ENCODE measurements around the gene KIAA1217. TPM values are rescaled to one million over a fixed set of nuclear protein-coding genes. Genes with fewer than 3 reads are reported as not detected.

The KIAA1217 gene
- total RNA-seq, 1 experiment from 2014 or later: 23.4 TPM

DNA sequence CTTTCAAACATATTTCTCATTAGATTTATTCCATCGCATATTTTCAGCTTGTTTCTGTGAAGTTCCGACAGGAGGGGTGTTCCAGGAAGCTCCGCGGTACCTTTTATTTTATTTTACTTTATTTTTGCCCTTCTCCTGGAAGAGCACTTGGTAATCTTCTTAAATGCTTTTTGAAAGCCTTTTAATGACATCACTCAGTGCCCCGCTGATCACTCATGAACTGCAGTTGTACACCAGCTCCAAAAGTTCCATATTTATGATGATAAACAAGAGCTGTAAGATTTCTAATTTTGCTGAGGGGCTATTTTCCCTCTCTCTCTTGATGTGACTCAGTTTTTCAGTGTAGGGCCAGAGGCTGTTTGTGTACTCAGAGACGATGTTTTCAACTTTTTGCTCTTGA, 144.4 kb downstream of the KIAA1217 start:
- no peak overlapping the region for H3K4me3 Mint-ChIP-seq
- peaks cover 57% of the 10 kb centered on the region for H3K4me1 Mint-ChIP-seq
- H3K27me3 Mint-ChIP-seq (ENCODE audit: low read depth): no peaks in the 10 kb centered on the region
- ChIA-PET CTCF (no interaction called here), POLR2A (no interaction called here)
- no peaks in the 10 kb centered on the region for H3K9me3 Mint-ChIP-seq
- DNase-seq (ENCODE audit: low spot score): no peak
- ATAC-seq: no peak
- no peak overlapping the region; the same call in 1 of the 2 replicates for H3K27ac Mint-ChIP-seq
- H3K36me3 Mint-ChIP-seq: no peaks in the 10 kb centered on the region
- TF ChIP-seq IRF2 (CRISPR knock-in tag; IDR thresholded peaks at IDR 0.05; ENCODE audit: borderline replicate concordance, low read depth) (no peak), JAZF1 (CRISPR knock-in tag; IDR thresholded peaks at IDR 0.05) (no peak), RELA (CRISPR knock-in tag; IDR thresholded peaks at IDR 0.05; ENCODE audit: borderline replicate concordance) (no peak), ZNF138 (CRISPR knock-in tag; conservative IDR thresholded peaks at IDR 0.05) (no peak)
- TF ChIP-seq, protein P1, sequence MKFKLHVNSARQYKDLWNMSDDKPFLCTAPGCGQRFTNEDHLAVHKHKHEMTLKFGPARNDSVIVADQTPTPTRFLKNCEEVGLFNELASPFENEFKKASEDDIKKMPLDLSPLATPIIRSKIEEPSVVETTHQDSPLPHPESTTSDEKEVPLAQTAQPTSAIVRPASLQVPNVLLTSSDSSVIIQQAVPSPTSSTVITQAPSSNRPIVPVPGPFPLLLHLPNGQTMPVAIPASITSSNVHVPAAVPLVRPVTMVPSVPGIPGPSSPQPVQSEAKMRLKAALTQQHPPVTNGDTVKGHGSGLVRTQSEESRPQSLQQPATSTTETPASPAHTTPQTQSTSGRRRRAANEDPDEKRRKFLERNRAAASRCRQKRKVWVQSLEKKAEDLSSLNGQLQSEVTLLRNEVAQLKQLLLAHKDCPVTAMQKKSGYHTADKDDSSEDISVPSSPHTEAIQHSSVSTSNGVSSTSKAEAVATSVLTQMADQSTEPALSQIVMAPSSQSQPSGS (CRISPR knock-in tag; IDR thresholded peaks at IDR 0.05; ENCODE audit: borderline replicate concordance, low read depth): no peak
- TF ChIP-seq, protein P2, sequence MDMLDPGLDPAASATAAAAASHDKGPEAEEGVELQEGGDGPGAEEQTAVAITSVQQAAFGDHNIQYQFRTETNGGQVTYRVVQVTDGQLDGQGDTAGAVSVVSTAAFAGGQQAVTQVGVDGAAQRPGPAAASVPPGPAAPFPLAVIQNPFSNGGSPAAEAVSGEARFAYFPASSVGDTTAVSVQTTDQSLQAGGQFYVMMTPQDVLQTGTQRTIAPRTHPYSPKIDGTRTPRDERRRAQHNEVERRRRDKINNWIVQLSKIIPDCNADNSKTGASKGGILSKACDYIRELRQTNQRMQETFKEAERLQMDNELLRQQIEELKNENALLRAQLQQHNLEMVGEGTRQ (CRISPR knock-in tag; IDR thresholded peaks at IDR 0.05): no peak
- TF ChIP-seq, protein P3, sequence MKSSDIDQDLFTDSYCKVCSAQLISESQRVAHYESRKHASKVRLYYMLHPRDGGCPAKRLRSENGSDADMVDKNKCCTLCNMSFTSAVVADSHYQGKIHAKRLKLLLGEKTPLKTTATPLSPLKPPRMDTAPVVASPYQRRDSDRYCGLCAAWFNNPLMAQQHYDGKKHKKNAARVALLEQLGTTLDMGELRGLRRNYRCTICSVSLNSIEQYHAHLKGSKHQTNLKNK (CRISPR knock-in tag; IDR thresholded peaks at IDR 0.05): no peak

DNA sequence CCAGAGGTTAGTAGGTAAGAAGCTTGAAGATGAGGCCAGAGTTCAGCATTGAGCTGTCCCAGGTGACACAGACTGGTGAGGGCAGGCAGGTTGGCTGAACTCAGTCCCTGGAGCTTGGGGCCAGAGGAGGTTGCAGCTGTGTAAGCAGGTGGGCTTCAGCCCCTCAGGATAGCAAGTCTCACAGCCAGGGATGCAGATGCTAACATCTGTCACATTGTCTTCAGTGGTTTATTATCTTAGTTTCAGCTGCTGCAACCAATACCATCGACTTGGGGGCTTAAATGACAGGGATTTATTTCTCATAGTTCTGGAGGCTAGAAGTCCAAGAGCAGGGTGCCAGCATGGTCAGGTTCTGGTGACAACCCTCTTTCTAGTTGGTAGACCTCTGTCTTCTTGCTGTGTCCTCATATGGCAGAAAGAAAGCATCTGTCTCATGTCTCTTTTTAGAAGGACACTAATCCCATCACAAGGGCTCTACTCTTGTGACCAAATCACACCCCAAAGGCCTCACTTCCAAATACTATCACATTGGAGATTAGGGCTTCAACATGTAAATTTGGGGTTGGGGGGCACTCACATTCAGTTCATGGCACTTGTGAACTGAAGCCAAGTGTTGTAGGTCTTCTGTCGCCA, 146.2 kb downstream of the KIAA1217 start:
- no peak for ATAC-seq
- TF ChIP-seq ZNF138 (CRISPR knock-in tag; conservative IDR thresholded peaks at IDR 0.05): no peak
- TF ChIP-seq, protein P4, sequence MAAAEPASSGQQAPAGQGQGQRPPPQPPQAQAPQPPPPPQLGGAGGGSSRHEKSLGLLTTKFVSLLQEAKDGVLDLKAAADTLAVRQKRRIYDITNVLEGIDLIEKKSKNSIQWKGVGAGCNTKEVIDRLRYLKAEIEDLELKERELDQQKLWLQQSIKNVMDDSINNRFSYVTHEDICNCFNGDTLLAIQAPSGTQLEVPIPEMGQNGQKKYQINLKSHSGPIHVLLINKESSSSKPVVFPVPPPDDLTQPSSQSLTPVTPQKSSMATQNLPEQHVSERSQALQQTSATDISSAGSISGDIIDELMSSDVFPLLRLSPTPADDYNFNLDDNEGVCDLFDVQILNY (CRISPR knock-in tag; IDR thresholded peaks at IDR 0.05): no peak
- TF ChIP-seq NR2C2 (CRISPR knock-in tag; IDR thresholded peaks at IDR 0.05): no peak
- no peak for TF ChIP-seq ZBTB21 (CRISPR knock-in tag; IDR thresholded peaks at IDR 0.05; ENCODE audit: borderline replicate concordance)
- no peak for TF ChIP-seq TEAD4 (CRISPR knock-in tag; IDR thresholded peaks at IDR 0.05)
- TF ChIP-seq GTF2I (CRISPR knock-in tag; conservative IDR thresholded peaks at IDR 0.05): no peak
- TF ChIP-seq TEAD1 (CRISPR knock-in tag; IDR thresholded peaks at IDR 0.05): no peak
- TF ChIP-seq ZNF317 (CRISPR knock-in tag; IDR thresholded peaks at IDR 0.05; ENCODE audit: borderline replicate concordance, low read depth): no peak
- TF ChIP-seq JUN (CRISPR knock-in tag; IDR thresholded peaks at IDR 0.05): no peak
- TF ChIP-seq ZNF416 (CRISPR knock-in tag; IDR thresholded peaks at IDR 0.05): no peak
- Mint-ChIP-seq H3K27me3 (ENCODE audit: low read depth) (no peaks in the 10 kb centered on the region), H3K36me3 (no peaks in the 10 kb centered on the region), H3K4me1 (peaks cover 45% of the 10 kb centered on the region), H3K9me3 (no peaks in the 10 kb centered on the region), H3K27ac (no peak overlapping the region), H3K4me3 (no peak overlapping the region)
- CTCF ChIA-PET: no interaction called here
- POLR2A ChIA-PET: interaction anchor here (0.7 kb wide), 1 partner anchor 321 kb away, joined by 4 read pairs; no protein-coding TSS in a partner anchor
- DNase-seq (ENCODE audit: low spot score): no peak

DNA sequence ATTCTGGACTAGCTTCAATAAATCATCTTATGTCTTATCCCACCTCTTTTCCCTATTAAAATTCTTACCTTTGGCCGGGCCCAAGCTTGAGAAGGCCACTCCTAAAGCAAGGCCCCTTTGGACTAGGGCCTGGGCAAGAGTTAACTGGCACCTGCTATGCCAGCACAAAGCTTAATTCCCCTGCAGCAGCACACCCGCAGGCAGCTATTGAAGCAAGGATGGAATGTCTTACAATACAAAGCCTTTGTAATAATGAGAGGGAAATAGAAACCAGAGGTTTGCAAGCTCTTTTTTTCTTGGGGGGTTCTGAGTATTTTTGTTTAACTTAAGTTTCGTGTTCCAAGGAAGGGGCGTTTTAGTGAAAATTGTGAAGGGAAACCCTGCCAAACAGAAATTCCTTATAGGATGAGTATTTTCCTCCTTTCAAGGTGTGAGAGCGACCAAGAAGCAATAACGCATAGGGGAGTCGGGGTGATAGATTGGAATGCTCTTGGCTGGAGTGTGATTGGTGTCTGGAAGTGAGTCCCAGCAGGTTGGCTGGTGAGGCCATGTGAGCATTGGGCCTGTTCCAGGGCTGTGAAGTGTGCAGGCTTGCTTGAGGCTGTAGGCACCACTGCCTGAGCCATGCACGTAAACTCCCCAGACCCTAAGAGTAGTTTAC, 148.5 kb downstream of the KIAA1217 start:
- Mint-ChIP-seq H3K9me3 (no peaks in the 10 kb centered on the region), H3K27me3 (ENCODE audit: low read depth) (no peaks in the 10 kb centered on the region), H3K36me3 (no peaks in the 10 kb centered on the region), H3K4me1 (peaks cover 34% of the 10 kb centered on the region), H3K4me3 (no peak overlapping the region), H3K27ac (peak overlapping the region; percentile 51; the same call in 1 of the 2 replicates)
- no peak for TF ChIP-seq CREB1 (CRISPR knock-in tag; IDR thresholded peaks at IDR 0.05)
- TF ChIP-seq, protein P5, sequence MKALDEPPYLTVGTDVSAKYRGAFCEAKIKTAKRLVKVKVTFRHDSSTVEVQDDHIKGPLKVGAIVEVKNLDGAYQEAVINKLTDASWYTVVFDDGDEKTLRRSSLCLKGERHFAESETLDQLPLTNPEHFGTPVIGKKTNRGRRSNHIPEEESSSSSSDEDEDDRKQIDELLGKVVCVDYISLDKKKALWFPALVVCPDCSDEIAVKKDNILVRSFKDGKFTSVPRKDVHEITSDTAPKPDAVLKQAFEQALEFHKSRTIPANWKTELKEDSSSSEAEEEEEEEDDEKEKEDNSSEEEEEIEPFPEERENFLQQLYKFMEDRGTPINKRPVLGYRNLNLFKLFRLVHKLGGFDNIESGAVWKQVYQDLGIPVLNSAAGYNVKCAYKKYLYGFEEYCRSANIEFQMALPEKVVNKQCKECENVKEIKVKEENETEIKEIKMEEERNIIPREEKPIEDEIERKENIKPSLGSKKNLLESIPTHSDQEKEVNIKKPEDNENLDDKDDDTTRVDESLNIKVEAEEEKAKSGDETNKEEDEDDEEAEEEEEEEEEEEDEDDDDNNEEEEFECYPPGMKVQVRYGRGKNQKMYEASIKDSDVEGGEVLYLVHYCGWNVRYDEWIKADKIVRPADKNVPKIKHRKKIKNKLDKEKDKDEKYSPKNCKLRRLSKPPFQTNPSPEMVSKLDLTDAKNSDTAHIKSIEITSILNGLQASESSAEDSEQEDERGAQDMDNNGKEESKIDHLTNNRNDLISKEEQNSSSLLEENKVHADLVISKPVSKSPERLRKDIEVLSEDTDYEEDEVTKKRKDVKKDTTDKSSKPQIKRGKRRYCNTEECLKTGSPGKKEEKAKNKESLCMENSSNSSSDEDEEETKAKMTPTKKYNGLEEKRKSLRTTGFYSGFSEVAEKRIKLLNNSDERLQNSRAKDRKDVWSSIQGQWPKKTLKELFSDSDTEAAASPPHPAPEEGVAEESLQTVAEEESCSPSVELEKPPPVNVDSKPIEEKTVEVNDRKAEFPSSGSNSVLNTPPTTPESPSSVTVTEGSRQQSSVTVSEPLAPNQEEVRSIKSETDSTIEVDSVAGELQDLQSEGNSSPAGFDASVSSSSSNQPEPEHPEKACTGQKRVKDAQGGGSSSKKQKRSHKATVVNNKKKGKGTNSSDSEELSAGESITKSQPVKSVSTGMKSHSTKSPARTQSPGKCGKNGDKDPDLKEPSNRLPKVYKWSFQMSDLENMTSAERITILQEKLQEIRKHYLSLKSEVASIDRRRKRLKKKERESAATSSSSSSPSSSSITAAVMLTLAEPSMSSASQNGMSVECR (CRISPR knock-in tag; IDR thresholded peaks at IDR 0.05; ENCODE audit: borderline replicate concordance): no peak
- TF ChIP-seq, protein P6, sequence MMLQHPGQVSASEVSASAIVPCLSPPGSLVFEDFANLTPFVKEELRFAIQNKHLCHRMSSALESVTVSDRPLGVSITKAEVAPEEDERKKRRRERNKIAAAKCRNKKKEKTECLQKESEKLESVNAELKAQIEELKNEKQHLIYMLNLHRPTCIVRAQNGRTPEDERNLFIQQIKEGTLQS (CRISPR knock-in tag; conservative IDR thresholded peaks at IDR 0.05): no peak
- TF ChIP-seq EMX1 (CRISPR knock-in tag; IDR thresholded peaks at IDR 0.05): no peak
- TF ChIP-seq ZNF121 (CRISPR knock-in tag; IDR thresholded peaks at IDR 0.05): 0 out of 2 replicates have a peak, but pooled peaks have one; percentile 45
- TF ChIP-seq, protein P2 (CRISPR knock-in tag; IDR thresholded peaks at IDR 0.05): peak; percentile 25; the same call in 1 of the 2 replicates
- no peak for TF ChIP-seq TEAD4 (CRISPR knock-in tag; IDR thresholded peaks at IDR 0.05)
- DNase-seq (ENCODE audit: low spot score): peak; percentile 21
- ChIA-PET CTCF (interaction anchor here (0.7 to 1.1 kb wide), 8 partner anchors 26 to 363 kb away, joined by 3 to 8 read pairs (median 4); no protein-coding TSS in a partner anchor), POLR2A (interaction anchor here (0.7 kb wide), 1 partner anchor 16 kb away, joined by 3 read pairs; no protein-coding TSS in a partner anchor)
- ATAC-seq: peak; percentile 79
